ENCODE data around the gene SOCS3. TPM values are rescaled to one million over a fixed set of nuclear protein-coding genes. Genes with fewer than 3 reads are reported as not detected.

The SOCS3 gene
- total RNA-seq, 1 experiment from 2014 or later = 103 TPM

DNA sequence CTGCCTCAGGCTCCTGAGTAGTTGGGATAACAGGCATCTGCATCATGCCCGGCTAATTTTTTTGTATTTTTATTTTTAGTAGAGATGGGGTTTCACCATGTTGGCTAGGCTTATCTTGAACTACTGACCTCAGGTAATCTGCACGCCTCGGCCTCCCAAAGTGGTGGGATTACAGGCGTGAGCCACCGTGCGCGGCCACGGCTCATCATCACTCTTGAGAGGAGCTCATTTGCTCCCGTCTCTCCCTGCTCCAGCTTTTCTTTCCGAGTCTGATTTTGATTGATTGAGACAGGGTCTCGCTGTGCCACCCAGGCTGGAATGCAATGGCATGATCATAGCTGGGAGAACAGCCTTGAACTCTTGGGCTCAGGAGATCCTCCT is 31.2 kb upstream of the SOCS3 start:
- no peaks in the 10 kb centered on the region for H3K9me2 ChIP-seq (replicated peaks; ENCODE audit: low read length)
- no peak for ATAC-seq
- no peak for TF ChIP-seq CTCF (conservative IDR thresholded peaks at IDR 0.05; ENCODE audit: low read depth, low read length)
- TF ChIP-seq EZH2phosphoT487 (IDR thresholded peaks at IDR 0.05; ENCODE audit: borderline replicate concordance, low read length) = no peak
- TF ChIP-seq EZH2 (IDR thresholded peaks at IDR 0.05; ENCODE audit: low read length, unreplicated experiment) = no peak
- H3K27me3 ChIP-seq (ENCODE audit: low read length) = no peaks in the 10 kb centered on the region
- H3K4me2 ChIP-seq (ENCODE audit: low read length) = no peak overlapping the region
- peaks cover 96% of the 10 kb centered on the region for H3K79me2 ChIP-seq (ENCODE audit: low read length)
- H2AFZ ChIP-seq (ENCODE audit: low read length) = no peak overlapping the region
- H3K9me3 ChIP-seq (ENCODE audit: low read length) = no peaks in the 10 kb centered on the region
- no TSS peak for BruUV-seq (replicated peaks)
- intact Hi-C loops (cut with micrococcal nuclease) = no loop called here
- peaks cover 30% of the 10 kb centered on the region for H3K36me3 ChIP-seq (ENCODE audit: low read depth, low read length)
- CTCF ChIA-PET = interaction anchor here (1.3 to 1.7 kb wide), 2 partner anchors 30 to 140 kb away, joined by 3 to 7 read pairs; no protein-coding TSS in a partner anchor
- H3K27ac ChIP-seq (ENCODE audit: low read length) = no peak overlapping the region
- H3F3A ChIP-seq (ENCODE audit: low read length, unreplicated experiment) = no peaks in the 10 kb centered on the region
- H3K4me3 ChIP-seq (ENCODE audit: low read length) = no peak overlapping the region
- POLR2A ChIA-PET (ENCODE audit: unreplicated experiment) = interaction anchor here (0.6 to 0.7 kb wide), 3 partner anchors 48 to 547 kb away, joined by 3 to 4 read pairs (median 4); no protein-coding TSS in a partner anchor
- H3K9ac ChIP-seq (ENCODE audit: low read length) = no peak overlapping the region
- peaks cover 31% of the 10 kb centered on the region for H3K4me1 ChIP-seq (ENCODE audit: insufficient read depth, low read length)
- H4K20me1 ChIP-seq (ENCODE audit: low read length) = peaks cover 34% of the 10 kb centered on the region
- no peak for DNase-seq

GRCh38 chr17:78390241-78391050 is 30.6 kb upstream of the SOCS3 start:
- Histone ChIP-seq H3K9me3 (ENCODE audit: low read length) (no peaks in the 10 kb centered on the region), H3F3A (ENCODE audit: low read length, unreplicated experiment) (no peaks in the 10 kb centered on the region), H3K9me2 (replicated peaks; ENCODE audit: low read length) (no peaks in the 10 kb centered on the region), H3K4me3 (ENCODE audit: low read length) (no peak overlapping the region), H2AFZ (ENCODE audit: low read length) (no peak overlapping the region), H3K79me2 (ENCODE audit: low read length) (peaks cover 96% of the 10 kb centered on the region), H3K27ac (ENCODE audit: low read length) (no peak overlapping the region), H4K20me1 (ENCODE audit: low read length) (peaks cover 36% of the 10 kb centered on the region), H3K36me3 (ENCODE audit: low read depth, low read length) (peaks cover 26% of the 10 kb centered on the region), H3K9ac (ENCODE audit: low read length) (no peak overlapping the region), H3K27me3 (ENCODE audit: low read length) (no peaks in the 10 kb centered on the region), H3K4me2 (ENCODE audit: low read length) (no peak overlapping the region), H3K4me1 (ENCODE audit: insufficient read depth, low read length) (peaks cover 31% of the 10 kb centered on the region)
- ATAC-seq (peak; percentile 48), DNase-seq (peak; percentile 66)
- ChIA-PET POLR2A (ENCODE audit: unreplicated experiment) (no interaction called here), CTCF (interaction anchor here (0.6 to 1.7 kb wide), 2 partner anchors 11 to 30 kb away, joined by 3 to 7 read pairs; no protein-coding TSS in a partner anchor)
- BruUV-seq (replicated peaks) = no TSS peak
- TF ChIP-seq EZH2phosphoT487 (IDR thresholded peaks at IDR 0.05; ENCODE audit: borderline replicate concordance, low read length) (no peak), CTCF (conservative IDR thresholded peaks at IDR 0.05; ENCODE audit: low read depth, low read length) (no peak; the same call in 1 of the 2 replicates), EZH2 (IDR thresholded peaks at IDR 0.05; ENCODE audit: low read length, unreplicated experiment) (no peak)
- intact Hi-C loops (cut with micrococcal nuclease) = no loop called here

All from PC-3 (cell line).